ENCODE measurements around the gene MCEMP1.

Gene MCEMP1

DNA sequence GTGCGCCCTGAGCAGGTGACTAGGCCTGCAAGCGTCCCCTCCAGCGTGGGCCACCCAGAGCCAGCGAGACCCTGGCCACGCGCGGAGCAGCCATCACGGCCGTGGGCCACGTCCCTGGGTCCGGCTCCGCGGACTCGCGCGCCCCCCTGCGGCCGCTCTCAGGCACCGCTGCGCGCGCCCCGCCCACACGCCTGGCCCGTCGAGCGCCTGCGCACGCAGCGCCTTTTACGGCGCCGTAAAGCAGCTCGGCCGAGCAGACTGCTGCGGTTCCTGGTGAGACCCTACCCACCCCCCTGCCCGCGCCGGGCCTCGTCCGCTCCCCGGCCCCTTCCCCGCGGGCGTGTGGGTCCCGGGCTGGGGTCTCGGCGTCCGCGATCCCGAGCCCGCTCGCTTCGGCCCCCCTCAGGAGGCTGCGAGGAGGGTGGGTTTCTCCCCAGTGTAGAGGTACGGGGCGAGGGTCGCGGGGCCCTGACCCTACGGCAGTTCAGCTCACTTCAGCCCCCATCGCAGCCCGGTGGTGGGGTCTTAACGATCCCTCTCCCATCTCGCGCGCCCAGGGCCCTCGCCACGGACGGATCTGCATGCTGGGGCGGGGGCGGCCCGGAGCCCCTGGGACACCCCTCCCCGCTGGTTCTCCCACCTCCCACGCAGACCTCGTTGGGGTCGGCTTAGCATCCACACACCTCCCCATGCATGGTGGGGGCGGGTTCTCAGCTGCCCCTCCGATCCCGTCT is 3.9 kb downstream of the MCEMP1 start, which contains the start of gene TRAPPC5:
Gene TRAPPC5 (plus strand): TSS at position 228 of the 734 bp plus-strand sequence. CDS start 1,421 bp downstream, outside the sequence.
- H3K4me3 ChIP-seq (ENCODE audit: low read length): peak within 1 kb of the TSS; percentile 84
- DNase-seq (ENCODE audit: low read depth): peak; percentile 83
- TF ChIP-seq, protein P1, sequence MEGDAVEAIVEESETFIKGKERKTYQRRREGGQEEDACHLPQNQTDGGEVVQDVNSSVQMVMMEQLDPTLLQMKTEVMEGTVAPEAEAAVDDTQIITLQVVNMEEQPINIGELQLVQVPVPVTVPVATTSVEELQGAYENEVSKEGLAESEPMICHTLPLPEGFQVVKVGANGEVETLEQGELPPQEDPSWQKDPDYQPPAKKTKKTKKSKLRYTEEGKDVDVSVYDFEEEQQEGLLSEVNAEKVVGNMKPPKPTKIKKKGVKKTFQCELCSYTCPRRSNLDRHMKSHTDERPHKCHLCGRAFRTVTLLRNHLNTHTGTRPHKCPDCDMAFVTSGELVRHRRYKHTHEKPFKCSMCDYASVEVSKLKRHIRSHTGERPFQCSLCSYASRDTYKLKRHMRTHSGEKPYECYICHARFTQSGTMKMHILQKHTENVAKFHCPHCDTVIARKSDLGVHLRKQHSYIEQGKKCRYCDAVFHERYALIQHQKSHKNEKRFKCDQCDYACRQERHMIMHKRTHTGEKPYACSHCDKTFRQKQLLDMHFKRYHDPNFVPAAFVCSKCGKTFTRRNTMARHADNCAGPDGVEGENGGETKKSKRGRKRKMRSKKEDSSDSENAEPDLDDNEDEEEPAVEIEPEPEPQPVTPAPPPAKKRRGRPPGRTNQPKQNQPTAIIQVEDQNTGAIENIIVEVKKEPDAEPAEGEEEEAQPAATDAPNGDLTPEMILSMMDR (IDR thresholded peaks at IDR 0.05; ENCODE audit: insufficient read depth, low read depth, low read length, missing control alignments): peak; percentile 28

DNA sequence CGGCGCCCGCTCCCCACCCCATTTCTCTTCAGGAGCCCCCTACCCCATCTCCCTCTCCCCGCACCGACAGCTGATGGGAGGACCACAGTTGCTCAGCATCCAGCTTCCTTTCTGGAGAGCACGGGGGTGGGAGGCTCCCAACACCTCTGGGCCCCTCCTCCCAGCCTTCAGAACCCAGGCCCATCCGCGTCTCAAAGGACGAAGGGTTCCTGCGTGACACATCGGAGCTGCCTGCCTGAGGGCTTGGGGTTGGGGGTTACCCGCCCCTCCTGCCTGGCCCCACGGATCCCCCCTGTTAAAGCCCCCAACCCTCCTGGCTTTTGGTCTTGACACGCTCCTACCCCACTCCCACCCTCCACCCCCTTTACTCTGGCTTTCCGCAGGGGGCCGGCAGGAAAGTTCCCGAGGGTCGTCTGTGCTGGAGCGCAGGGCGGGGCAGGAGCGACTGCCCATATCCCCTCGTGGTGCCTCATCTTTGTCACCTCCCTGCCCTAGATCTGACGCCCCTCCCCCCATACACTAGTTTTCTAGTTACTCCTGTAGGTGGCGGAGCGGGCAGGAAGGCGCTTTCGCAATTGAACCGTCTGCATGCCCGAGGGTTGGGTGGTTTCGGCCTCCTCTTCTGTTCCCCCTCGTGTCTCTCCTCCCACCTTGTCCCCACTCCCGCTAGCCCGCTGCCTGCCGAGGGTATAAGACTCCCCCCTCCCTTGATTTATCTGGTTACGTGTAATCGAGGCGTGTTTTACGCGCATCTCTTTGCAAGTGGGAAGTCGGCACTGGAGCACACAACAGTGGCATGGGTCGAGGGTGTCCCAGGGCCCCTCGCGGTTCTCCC is 4.7 kb downstream of the MCEMP1 start:
- TF ChIP-seq, protein P1 (IDR thresholded peaks at IDR 0.05; ENCODE audit: insufficient read depth, low read depth, low read length, missing control alignments): peak; percentile 71
- peak overlapping the region; percentile 84 for H3K4me3 ChIP-seq (ENCODE audit: low read length)
- peak; percentile 84 for DNase-seq (ENCODE audit: low read depth)

DNA sequence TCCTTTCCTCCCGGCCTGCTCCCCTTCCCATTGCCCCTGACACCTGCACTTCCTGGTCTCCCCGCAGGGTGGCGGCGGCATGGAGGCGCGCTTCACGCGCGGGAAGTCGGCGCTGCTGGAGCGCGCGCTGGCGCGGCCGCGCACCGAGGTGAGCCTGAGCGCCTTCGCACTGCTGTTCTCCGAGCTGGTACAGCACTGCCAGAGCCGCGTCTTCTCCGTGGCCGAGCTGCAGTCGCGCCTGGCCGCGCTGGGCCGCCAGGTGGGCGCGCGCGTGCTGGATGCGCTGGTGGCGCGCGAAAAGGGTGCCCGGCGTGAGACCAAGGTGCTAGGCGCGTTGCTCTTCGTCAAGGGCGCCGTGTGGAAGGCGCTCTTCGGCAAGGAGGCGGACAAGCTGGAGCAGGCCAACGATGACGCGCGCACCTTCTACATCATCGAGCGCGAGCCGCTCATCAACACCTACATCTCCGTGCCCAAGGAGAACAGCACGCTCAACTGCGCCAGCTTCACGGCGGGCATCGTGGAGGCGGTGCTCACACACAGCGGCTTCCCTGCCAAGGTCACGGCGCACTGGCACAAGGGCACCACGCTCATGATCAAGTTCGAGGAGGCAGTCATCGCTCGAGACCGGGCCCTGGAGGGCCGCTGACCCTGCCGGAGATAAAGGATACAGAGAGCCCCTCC is 5.4 kb downstream of the MCEMP1 start:
- DNase-seq (ENCODE audit: low read depth): no peak
- peak overlapping the region; percentile 84 for H3K4me3 ChIP-seq (ENCODE audit: low read length)
- TF ChIP-seq, protein P1 (IDR thresholded peaks at IDR 0.05; ENCODE audit: insufficient read depth, low read depth, low read length, missing control alignments): no peak

DNA sequence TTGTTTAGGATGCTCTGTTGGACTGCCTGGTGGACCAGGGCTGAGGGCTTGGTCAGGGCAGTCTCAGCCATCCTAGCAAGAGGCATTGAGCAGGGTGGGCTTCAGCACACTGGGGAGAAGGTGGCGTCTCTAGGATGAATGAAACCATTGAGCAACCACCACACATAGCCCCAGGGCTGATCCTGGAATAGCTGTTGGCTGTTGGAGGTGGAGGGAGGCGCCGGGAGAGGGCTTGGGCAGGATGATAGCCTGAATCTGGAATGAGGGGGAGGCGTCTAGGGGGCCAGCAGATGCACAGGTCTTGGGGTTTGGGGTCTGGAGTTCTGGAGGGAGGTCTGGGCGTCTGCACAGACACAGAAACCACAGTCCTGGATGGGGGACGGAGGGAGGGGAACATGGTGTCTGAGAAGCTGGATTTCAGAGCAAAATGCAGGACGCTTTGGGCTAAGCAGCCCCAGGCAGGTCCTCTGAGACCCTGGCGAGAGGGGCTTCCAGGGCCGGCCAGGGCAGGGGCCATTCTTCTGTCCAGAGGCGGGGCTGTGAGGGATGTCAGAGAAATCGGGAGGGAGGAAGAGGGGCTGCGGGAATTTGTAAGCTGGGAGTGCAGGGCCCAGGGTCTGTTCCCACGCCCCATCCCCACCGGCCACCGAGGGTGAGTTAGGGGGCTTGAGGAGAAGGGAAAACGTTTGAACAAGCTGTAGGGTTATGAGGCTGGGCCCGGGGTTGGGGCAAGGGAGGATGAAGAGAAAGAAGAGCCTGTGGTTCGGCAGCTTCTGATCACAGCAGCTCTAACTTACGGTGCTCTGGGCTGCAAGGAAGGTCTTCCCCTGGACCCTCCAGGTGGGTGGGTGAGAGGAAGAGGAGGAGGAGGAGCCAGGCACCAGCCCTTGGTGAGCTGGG is 8.9 kb downstream of the MCEMP1 start:
- DNase-seq (ENCODE audit: low read depth): no peak
- TF ChIP-seq, protein P1 (IDR thresholded peaks at IDR 0.05; ENCODE audit: insufficient read depth, low read depth, low read length, missing control alignments): no peak

DNA sequence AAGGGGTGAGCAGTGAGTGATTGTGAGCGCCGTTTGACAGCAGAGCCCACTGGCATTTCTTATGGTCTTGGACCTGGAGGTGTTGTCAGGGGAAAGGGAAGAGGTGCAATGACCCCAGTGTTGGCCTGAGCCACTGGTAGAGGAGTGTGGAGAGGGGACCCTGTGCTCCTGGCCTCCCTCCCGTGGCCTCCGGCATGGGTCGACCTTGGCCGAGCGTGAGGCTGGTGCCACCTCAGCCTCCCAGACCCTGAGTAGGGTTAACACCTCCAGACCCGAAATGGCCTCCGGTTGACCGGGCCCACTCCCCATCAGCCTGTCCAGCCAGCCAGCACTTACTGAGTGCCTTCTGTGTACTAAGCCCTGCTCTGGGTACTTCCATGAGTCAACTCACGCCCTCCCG is 10.3 kb downstream of the MCEMP1 start:
- H3K4me3 ChIP-seq (ENCODE audit: low read length): no peak overlapping the region
- DNase-seq (ENCODE audit: low read depth): no peak
- TF ChIP-seq, protein P1 (IDR thresholded peaks at IDR 0.05; ENCODE audit: insufficient read depth, low read depth, low read length, missing control alignments): no peak

More for the DNA sequence above, 8.9 kb downstream of the MCEMP1 start:
- no peak overlapping the region for H3K4me3 ChIP-seq (ENCODE audit: low read length)

DNA sequence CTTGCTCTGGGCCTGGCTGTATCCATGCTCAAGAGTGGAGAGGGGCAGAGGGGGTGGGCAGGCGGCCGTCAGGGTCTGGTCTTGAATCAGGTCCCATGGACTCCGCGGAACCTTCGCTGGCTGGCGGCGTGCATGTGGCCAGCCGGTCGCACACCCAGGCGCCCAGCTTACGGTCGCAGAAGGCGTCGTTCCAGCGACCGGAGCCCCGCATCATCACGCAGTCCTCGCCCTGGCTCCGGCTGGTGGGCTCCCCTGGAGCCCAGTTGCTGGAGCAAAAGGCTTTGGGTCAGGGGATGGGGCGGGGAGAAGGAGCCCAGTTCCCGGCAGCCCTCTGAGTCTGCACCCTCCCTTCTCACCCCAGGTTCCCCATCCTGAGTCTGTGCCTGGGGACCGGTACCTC is 12.3 kb downstream of the MCEMP1 start:
- DNase-seq (ENCODE audit: low read depth): no peak
- TF ChIP-seq, protein P1 (IDR thresholded peaks at IDR 0.05; ENCODE audit: insufficient read depth, low read depth, low read length, missing control alignments): no peak
- H3K4me3 ChIP-seq (ENCODE audit: low read length): no peak overlapping the region
